T47D (cell line): ENCODE data around the gene EHD2.

Experiments
- DNase-seq, 2 experiments: peaks; one replicate each; pipeline versions ENCODE4 v3.0.0 to v3.0.0-alpha.2; 2011 to 2012; ENCODE audit warnings: low read depth in 1 of 2, low spot score in 1 of 2
- JUND ChIP-seq: IDR thresholded peaks from 2 replicates; pipeline ENCODE4 v1.6.1; 2012; ENCODE audit warnings: low read depth
- in situ Hi-C: cut with HindIII; loops from 2 replicates; pipeline ENCODE4 v1.10.0; 2016; ENCODE audit warnings: low sequenced_read_pairs, low pct_unique_long_range_greater_than_20kb

Gene EHD2

DNA sequence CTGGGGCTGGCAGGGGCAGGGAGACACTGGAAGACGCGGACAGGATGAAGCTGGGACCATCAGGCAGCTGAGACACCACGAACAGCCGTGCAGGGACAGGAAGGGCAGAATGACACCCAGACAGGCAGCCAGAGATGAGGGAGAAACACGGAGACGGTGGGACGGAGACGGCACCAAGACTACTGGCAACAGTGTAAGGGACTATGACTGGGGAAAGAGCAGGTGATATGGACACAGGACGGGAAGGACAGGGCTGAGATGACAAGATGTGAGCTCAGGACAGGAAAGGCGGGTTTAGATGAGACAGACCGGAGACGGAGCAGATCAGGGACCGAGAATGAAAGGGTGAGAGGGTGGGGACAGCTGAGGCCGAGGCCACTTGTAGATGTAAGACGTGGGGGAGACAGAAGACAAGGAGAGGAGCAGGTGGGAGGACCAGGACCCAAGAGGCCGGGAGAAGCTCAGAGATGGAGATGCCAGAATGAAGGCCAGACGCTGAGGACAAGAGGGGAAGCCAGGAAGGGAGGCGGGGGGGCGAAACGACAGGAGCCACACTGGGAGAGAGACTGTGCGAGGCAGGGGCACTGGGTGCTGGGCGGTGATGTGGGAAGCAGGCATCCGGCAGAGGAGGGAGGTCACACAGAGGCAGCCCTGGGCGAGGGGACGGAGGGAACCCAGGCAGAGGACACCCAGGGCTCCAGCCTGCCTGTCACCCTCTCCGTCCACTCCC lies 17.5 kb upstream of the EHD2 start:
- no peak for TF ChIP-seq JUND
- in situ Hi-C loops, result no loop called here
- DNase-seq, result no peak

- DNase-seq, result no peak
- in situ Hi-C loops, result no loop called here
- no peak for TF ChIP-seq JUND
These were observed 16.6 kb upstream of the EHD2 start for GRCh38 chr19:47696635-47697034.

DNA sequence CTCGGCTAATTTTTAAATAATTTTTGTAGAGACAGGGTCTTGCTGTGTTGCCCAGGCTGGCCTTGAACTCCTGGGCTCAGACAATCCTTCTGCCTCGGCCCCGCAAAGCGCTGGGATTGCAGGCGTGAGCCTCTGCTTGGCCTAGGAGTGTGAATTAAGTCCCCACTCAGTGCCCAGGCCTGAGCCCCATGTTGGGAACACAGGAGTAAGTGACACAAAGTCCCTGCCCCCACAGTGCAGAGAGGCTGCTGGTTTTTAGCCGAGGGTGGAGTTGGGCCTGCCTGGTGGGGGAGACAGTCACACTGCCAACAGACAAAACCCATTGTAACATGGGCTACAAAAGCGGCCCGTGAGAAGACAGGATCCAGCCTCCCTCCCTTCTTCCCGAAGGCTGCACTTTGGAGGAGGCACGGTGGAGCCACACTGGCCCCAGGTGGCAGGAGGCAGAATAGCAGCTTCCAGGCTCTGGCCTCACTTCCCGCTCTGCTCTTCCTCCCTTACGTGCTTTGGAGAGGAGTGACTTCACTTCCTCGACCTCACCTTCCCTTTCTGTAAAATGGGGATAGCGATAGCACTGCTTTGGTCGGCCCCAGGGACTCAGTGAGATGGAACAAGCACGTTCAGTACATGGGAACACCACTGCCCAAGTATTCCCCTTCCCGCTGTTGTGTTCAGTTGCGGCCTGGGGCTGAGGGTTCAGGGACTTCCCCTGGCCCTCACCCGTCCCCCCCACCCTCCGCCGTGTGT lies 15.2 kb upstream of the EHD2 start:
- in situ Hi-C loops, result no loop called here

DNA sequence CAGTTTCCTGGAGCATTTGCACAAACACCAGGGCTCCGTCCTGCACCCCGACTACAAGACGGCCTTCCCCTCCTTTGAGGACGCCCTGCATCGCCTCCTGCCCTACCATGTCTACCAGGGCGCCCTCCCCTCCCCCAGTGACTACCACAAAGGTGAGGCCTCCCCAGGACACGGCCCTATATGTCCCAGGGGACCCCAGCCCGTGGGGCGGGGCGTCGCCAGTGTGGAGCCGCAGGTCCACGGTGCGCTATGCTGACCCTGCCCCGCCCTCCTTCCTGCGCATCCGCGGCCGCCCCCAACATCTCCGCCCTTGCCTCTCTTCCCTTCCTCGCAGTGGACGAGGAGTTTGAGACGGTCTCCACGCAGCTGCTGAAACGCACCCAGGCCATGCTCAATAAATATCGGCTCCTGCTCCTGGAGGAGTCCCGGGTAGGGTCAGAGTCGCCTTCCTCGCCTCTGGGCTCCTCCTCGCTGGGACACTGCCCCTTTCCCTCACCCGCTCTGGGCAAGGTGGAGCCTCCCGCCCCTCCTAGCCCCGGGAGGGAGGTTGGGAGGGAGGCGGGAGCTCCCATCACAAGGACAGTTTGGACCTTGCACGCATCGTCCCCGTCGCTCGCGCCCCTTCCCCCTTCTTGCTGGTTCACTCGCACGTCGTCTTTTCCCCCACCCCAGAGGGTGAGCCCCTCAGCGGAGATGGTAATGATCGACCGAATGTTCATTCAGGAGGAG lies 14.4 kb upstream of the EHD2 start:
- no peak for DNase-seq
- TF ChIP-seq JUND, result no peak
- in situ Hi-C loops, result no loop called here

More for the DNA sequence above, 15.2 kb upstream of the EHD2 start:
- no peak for TF ChIP-seq JUND
- DNase-seq, result peak; percentile 77 to 86

DNA sequence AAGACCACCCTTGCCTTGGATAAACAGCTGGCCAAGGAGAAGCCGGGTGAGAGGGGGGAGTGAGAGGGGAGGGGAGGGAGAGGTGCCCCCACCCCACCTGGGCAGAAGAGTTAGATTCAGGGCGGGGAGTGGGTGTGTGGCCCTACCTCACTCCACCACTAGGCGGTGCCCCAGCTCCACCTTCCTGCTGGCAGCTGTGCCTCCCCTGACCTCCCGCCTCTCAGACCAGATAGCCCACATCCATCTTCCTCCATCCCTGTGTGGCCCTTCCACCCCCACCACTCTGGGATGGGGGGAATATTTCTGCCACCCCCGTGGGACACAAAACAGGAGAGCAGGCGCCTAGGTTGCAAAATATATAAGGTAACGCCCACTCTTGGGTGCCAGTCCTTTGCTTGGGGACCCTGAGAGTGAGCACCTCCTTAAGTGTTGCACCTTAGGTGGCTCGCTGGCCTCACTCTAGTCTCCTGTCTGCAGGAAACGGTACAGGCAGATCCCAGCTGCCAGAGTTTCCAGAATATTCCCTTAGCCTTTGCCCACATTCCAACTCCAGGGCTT lies 13.8 kb upstream of the EHD2 start:
- peak; percentile 33 to 44 for DNase-seq
- no peak for TF ChIP-seq JUND
- in situ Hi-C loops, result no loop called here

- no peak for TF ChIP-seq JUND
- in situ Hi-C loops, result no loop called here
- no peak for DNase-seq
These were observed 12.1 kb upstream of the EHD2 start for GRCh38 chr19:47700934-47701716.

DNA sequence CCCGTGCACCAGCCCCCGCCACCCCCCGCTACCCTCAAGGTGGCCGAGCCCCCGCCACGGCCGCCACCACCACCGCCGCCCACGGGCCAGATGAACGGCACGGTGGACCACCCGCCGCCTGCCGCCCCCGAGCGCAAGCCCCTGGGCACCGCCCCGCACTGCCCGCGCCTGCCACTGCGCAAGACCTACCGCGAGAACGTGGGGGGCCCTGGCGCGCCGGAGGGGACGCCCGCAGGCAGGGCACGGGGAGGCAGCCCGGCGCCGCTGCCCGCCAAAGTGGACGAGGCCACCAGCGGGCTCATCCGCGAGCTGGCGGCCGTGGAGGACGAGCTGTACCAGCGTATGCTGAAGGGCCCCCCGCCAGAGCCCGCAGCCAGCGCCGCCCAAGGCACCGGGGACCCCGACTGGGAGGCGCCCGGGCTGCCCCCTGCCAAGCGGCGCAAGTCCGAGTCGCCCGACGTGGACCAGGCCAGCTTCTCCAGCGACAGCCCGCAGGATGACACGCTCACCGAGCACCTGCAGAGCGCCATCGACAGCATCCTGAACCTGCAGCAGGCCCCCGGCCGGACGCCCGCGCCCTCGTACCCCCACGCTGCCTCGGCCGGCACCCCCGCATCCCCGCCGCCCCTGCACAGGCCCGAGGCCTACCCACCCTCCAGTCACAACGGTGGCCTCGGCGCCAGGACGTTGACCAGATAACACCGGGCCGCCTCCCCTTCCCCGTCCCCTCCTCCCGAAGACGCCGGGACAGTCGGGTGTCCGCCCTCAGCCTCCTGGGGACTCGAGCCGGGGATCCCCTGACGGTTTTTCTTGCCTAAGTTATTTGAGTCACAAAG lies 11.3 kb upstream of the EHD2 start:
- in situ Hi-C loops, result no loop called here
- no peak for TF ChIP-seq JUND
- no peak for DNase-seq

GRCh38 chr19:47702671-47703070 lies 10.6 kb upstream of the EHD2 start:
- TF ChIP-seq JUND, result no peak
- in situ Hi-C loops, result no loop called here
- DNase-seq, result no peak

GRCh38 chr19:47703301-47703700 lies 9.9 kb upstream of the EHD2 start:
- DNase-seq, result no peak
- TF ChIP-seq JUND, result no peak
- in situ Hi-C loops, result no loop called here

DNA sequence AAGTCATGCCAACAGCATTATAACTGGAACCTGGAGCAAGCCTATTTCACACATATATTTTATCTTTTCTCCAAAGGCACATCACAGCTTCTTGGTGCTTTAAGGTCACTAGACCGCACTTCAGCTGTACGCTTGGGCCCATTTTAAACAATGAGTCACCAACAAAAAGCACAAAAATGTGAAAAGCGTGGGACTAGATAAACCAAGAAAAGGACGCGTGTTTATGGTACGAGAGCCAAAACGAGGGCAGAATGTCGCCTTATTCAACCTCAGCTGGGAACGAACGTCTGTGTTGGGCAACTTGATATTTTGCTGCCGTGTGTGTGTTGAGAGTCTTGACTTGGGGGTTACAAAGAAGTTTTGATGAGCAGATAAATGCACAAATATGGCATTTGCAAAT lies 9.2 kb upstream of the EHD2 start:
- no peak for TF ChIP-seq JUND
- in situ Hi-C loops, result no loop called here
- DNase-seq, result no peak

GRCh38 chr19:47704656-47705055 lies 8.6 kb upstream of the EHD2 start:
- in situ Hi-C loops, result no loop called here
- TF ChIP-seq JUND, result no peak
- no peak for DNase-seq
